Activated T-helper 1 cell treated with anti-CD3 and anti-CD28 coated beads, Interleukin-12 subunit alpha, Interleukin-12 subunit beta, Interleukin-2, Interleukin-4 antibody, amounts not matched to agents 30 ng/mL and 10 ng/mL and 1 ng/mL, durations not matched to agents 14 hours and 24 hours and 36 hours (primary cell): ENCODE measurements around the gene TMEM254. TPM values are rescaled to one million over a fixed set of nuclear protein-coding genes. Genes with fewer than 3 reads are reported as not detected.

Experiments
- total RNA-seq: library from RNA; stranded (reverse); gene quantifications from 2 replicates; pipeline ENCODE4 v1.2.3, GENCODE V29; 2022

TMEM254 gene
- total RNA-seq, 1 donor from 2014 or later = 12.4 TPM

Other genes starting within 250 kb of the TMEM254 start
- gene SFTPD, start 129.6 kb upstream of the TMEM254 start, total RNA-seq = not detected in 2 replicates
- not detected in 2 replicates for gene PLAC9, start 54.1 kb downstream of the TMEM254 start, total RNA-seq
- 216 and 239 TPM in 2 replicates for gene ANXA11, start 126.9 kb downstream of the TMEM254 start, total RNA-seq
- gene MAT1A, start 211.0 kb downstream of the TMEM254 start, total RNA-seq = not detected in 2 replicates